MM.1S (cell line): ENCODE results near the gene CEP85L.

ENCODE experiments used
- DNase-seq: peaks from one replicate; pipeline ENCODE4 v3.0.0-alpha.2; 2015
- H2AFZ ChIP-seq: fragments of 300-600 bp; sonication (generic); 2 replicates; pipeline ENCODE4 v1.6.0; 2016; ENCODE audit warnings: antibody characterized with exemption, low read length
- H3F3A ChIP-seq: fragments of 300-600 bp; sonication (generic); 2 replicates; pipeline ENCODE4 v1.6.1; 2016; ENCODE audit warnings: mild to moderate bottlenecking, antibody characterized with exemption, low read length, moderate library complexity, mixed read lengths; ENCODE audit not compliant: insufficient read depth
- H3K27ac ChIP-seq: fragments of 300-600 bp; sonication (generic); 2 replicates; pipeline ENCODE4 v1.5.1; 2016; ENCODE audit warnings: mild to moderate bottlenecking, low read length
- H3K27me3 ChIP-seq: fragments of 300-600 bp; sonication (generic); replicated peaks from 2 replicates; pipeline ENCODE4 v1.6.0; 2016; ENCODE audit warnings: low read length; ENCODE audit not compliant: insufficient read depth
- H3K36me3 ChIP-seq: fragments of 300-600 bp; sonication (generic); replicated peaks from 2 replicates; pipeline ENCODE4 v1.6.1; 2016; ENCODE audit warnings: mild to moderate bottlenecking, low read length, mixed read lengths; ENCODE audit not compliant: insufficient read depth
- H3K4me1 ChIP-seq: fragments of 300-600 bp; sonication (generic); 2 replicates; pipeline ENCODE4 v1.6.1; 2016; ENCODE audit warnings: low read length, mixed read lengths
- H3K4me2 ChIP-seq: fragments of 300-600 bp; sonication (generic); 2 replicates; pipeline ENCODE4 v1.6.0; 2016; ENCODE audit warnings: low read depth, low read length
- H3K4me3 ChIP-seq: fragments of 300-600 bp; sonication (generic); 2 replicates; pipeline ENCODE4 v1.5.1; 2016; ENCODE audit warnings: low read length, mixed read lengths
- H3K79me2 ChIP-seq: fragments of 300-600 bp; sonication (generic); 2 replicates; pipeline ENCODE4 v1.6.1; 2016; ENCODE audit warnings: mixed run types, low read length, mixed read lengths
- H3K9ac ChIP-seq: fragments of 300-600 bp; sonication (generic); 2 replicates; pipeline ENCODE4 v1.6.1; 2016; ENCODE audit warnings: low read length, mixed read lengths
- H3K9me2 ChIP-seq: fragments of 300-600 bp; sonication (generic); replicated peaks from 2 replicates; pipeline ENCODE4 v1.6.1; 2016; ENCODE audit warnings: mild to moderate bottlenecking, low read length, mixed read lengths; ENCODE audit not compliant: insufficient read depth
- H3K9me3 ChIP-seq: fragments of 300-600 bp; sonication (generic); replicated peaks from 2 replicates; pipeline ENCODE4 v1.6.1; 2016; ENCODE audit warnings: mild to moderate bottlenecking, low read length, mixed read lengths; ENCODE audit not compliant: insufficient read depth
- H4K20me1 ChIP-seq: fragments of 300-600 bp; sonication (generic); 2 replicates; pipeline ENCODE4 v1.6.1; 2016; ENCODE audit warnings: mild to moderate bottlenecking, low read length, moderate library complexity, mixed read lengths; ENCODE audit not compliant: insufficient read depth
- CTCF ChIP-seq: fragments of 300-600 bp; sonication (generic); IDR thresholded peaks from 2 replicates; pipeline ENCODE4 v1.5.1; 2016; ENCODE audit warnings: antibody characterized with exemption, low read length, mixed read lengths
- EZH2 ChIP-seq: fragments of 300-600 bp; sonication (generic); optimal IDR thresholded peaks from 2 replicates; pipeline ENCODE3; 2017; ENCODE audit warnings: low read depth, mild to moderate bottlenecking, antibody characterized with exemption, low read length, mixed read lengths
- EZH2phosphoT487 ChIP-seq: fragments of 300-600 bp; sonication (generic); IDR thresholded peaks from 2 replicates; pipeline ENCODE4 v1.6.1; 2018; ENCODE audit warnings: antibody characterized with exemption, low read length

The CEP85L gene

GRCh38 chr6:118460958-118461470 is 190.4 kb downstream of the CEP85L start:
- Histone ChIP-seq H3K4me2 (no peak overlapping the region), H3K27ac (no peak overlapping the region), H3K9ac (no peak overlapping the region), H4K20me1 (no peaks in the 10 kb centered on the region), H3F3A (no peaks in the 10 kb centered on the region), H3K4me1 (no peaks in the 10 kb centered on the region), H3K79me2 (no peaks in the 10 kb centered on the region), H3K27me3 (no peaks in the 10 kb centered on the region), H2AFZ (no peak overlapping the region), H3K4me3 (no peak overlapping the region), H3K9me3 (no peaks in the 10 kb centered on the region), H3K9me2 (no peaks in the 10 kb centered on the region), H3K36me3 (no peaks in the 10 kb centered on the region)
- TF ChIP-seq CTCF, result no peak
- TF ChIP-seq EZH2, result no peak
- TF ChIP-seq EZH2phosphoT487, result no peak
- DNase-seq, result no peak

DNA sequence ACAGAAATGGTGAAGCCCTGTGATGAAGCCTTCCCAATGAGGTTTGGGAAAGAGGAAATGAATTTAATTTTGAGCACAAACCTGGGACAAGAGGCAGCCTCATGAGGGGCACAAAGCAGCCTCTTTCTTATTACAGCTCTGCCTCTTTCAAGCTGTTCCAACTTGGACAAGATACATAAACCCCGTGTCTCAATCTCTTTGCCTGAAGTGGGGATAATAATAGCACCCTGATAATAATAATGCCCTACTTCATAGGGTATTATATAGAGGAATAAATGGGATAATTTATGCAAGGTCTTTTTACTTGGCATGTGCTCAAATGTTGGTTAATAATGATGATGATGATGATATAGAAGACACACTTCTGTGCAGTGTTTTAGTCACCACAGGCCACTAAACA is 194.4 kb downstream of the CEP85L start:
- H3K36me3 ChIP-seq, result no peaks in the 10 kb centered on the region
- H3K4me2 ChIP-seq, result no peak overlapping the region
- no peak overlapping the region for H2AFZ ChIP-seq
- H3K9me3 ChIP-seq, result no peaks in the 10 kb centered on the region
- no peaks in the 10 kb centered on the region for H3K9me2 ChIP-seq
- H3K9ac ChIP-seq, result no peak overlapping the region
- H3K4me3 ChIP-seq, result no peak overlapping the region
- no peaks in the 10 kb centered on the region for H3F3A ChIP-seq
- no peaks in the 10 kb centered on the region for H3K27me3 ChIP-seq
- no peaks in the 10 kb centered on the region for H3K4me1 ChIP-seq
- H3K27ac ChIP-seq, result no peak overlapping the region
- no peak for DNase-seq
- no peaks in the 10 kb centered on the region for H4K20me1 ChIP-seq
- TF ChIP-seq CTCF (no peak), EZH2phosphoT487 (no peak), EZH2 (no peak)
- H3K79me2 ChIP-seq, result no peaks in the 10 kb centered on the region

DNA sequence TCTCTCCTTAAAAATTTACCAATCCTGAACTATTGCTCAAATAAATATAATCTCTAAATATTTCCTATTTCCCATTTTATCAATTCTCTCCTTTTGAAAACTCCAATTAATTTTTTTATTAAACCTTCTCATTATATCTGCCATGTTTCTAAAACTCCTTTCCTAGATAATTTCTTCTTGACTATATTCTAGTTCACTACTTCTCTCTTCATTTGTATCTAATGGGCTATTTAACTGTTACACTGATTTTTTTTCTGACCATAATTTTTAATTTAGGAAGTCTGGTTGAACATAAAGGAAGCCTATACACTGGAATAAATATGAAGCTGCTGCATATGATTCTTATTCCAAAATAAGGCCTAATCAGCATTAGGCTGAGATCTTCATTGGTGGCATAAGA is 199.6 kb downstream of the CEP85L start:
- no peak overlapping the region for H3K4me2 ChIP-seq
- H3K27me3 ChIP-seq, result no peaks in the 10 kb centered on the region
- TF ChIP-seq EZH2 (no peak), EZH2phosphoT487 (no peak), CTCF (no peak)
- no peaks in the 10 kb centered on the region for H3K9me3 ChIP-seq
- no peaks in the 10 kb centered on the region for H4K20me1 ChIP-seq
- H2AFZ ChIP-seq, result no peak overlapping the region
- H3F3A ChIP-seq, result no peaks in the 10 kb centered on the region
- no peak overlapping the region for H3K4me3 ChIP-seq
- no peaks in the 10 kb centered on the region for H3K79me2 ChIP-seq
- H3K27ac ChIP-seq, result no peak overlapping the region
- H3K36me3 ChIP-seq, result no peaks in the 10 kb centered on the region
- H3K9me2 ChIP-seq, result no peaks in the 10 kb centered on the region
- DNase-seq, result no peak
- H3K4me1 ChIP-seq, result no peaks in the 10 kb centered on the region
- H3K9ac ChIP-seq, result no peak overlapping the region
